Measurements from ENCODE around the gene ROCK2. TPM values are rescaled to one million over a fixed set of nuclear protein-coding genes. Genes with fewer than 3 reads are reported as not detected.
A peak's percentile ranks its signal among the peaks of the same experiment; 100 is the strongest.

ROCK2 gene
- total RNA-seq, 4 donors from 2014 or later = 42.0 to 85.4 (median 70.7) TPM

GRCh38 chr2:11132036-11132671 lies 212.3 kb downstream of the ROCK2 start:
- no peaks in the 10 kb centered on the region for H3K27me3 ChIP-seq
- TF ChIP-seq CTCF (IDR thresholded peaks at IDR 0.05 in 4 of 5, conservative IDR thresholded peaks at IDR 0.05 in 1 of 5) (no peak), POLR2A (IDR thresholded peaks at IDR 0.05) (no peak)
- in situ Hi-C loops (cut with MboI; ENCODE audit: low sequenced_read_pairs in 4 of 4) = loop anchor here (10.0 to 25.0 kb wide), 4 partner anchors 280 to 455 kb away; no protein-coding TSS in a partner anchor
- intact Hi-C loops (cut with DNase I; ENCODE audit: low total_unique reads) = loop anchor here (1.0 to 10.0 kb wide), 5 partner anchors 23 to 450 kb away; partner anchors contain the start of gene SLC66A3
- ATAC-seq (no peak), DNase-seq (no peak)
- H3K4me1 ChIP-seq = peaks cover 19 to 21% of the 10 kb centered on the region in 2 donors
- H3K4me3 ChIP-seq = peak overlapping the region in 1 of 4 donors; percentile 61
- no peak overlapping the region for H3K27ac ChIP-seq
- H3K9me3 ChIP-seq = no peaks in the 10 kb centered on the region
- H3K36me3 ChIP-seq = no peaks in the 10 kb centered on the region

DNA sequence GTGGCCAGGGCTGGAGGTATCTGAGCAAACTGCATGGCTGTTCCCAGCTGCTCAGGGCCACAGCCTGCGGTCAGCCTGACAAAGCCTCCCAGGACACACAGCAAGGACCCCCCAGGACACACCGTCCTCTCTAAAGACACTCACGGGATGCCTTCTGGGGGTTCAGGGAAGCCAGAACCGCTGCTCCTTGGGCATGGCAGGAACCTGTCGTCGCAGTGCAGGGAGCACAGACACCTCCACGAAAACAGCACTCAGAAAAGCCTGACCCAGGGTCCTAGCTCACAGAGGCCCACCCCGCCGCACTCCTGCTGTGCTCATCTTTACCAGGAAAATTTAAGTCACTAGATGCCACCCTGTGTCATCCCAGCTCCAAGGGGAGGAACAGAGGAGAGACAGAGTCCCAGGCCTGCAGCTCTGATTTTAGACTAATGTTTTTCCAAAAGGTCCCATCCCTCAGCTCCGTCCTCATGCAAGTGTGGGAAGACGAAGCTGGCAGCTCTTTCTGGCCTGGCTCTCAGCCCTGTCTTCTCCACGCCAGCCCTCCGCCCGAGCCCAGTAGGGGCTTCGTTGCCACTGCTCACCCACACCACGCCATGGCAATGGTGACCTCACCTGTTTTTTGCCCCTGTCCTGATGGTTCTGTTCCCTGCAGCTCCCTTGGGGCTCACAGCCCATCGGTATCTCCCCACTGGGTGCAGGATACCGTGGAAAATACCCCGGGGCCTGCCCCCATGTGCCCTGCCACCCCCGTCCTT lies 213.1 kb downstream of the ROCK2 start:
- DNase-seq = no peak
- H3K9me3 ChIP-seq = no peaks in the 10 kb centered on the region
- H3K27ac ChIP-seq = no peak overlapping the region
- no peaks in the 10 kb centered on the region for H3K27me3 ChIP-seq
- no peaks in the 10 kb centered on the region for H3K36me3 ChIP-seq
- in situ Hi-C loops (cut with MboI; ENCODE audit: low sequenced_read_pairs in 4 of 4) (loop anchor here (10.0 to 25.0 kb wide), 4 partner anchors 281 to 456 kb away; no protein-coding TSS in a partner anchor), intact Hi-C loops (cut with DNase I; ENCODE audit: low total_unique reads) (loop anchor here (5.0 to 10.0 kb wide), 3 partner anchors 103 to 451 kb away; no protein-coding TSS in a partner anchor)
- no peak for TF ChIP-seq CTCF (IDR thresholded peaks at IDR 0.05 in 4 of 5, conservative IDR thresholded peaks at IDR 0.05 in 1 of 5)
- TF ChIP-seq POLR2A (IDR thresholded peaks at IDR 0.05) = no peak
- peaks cover 19 to 21% of the 10 kb centered on the region in 2 donors for H3K4me1 ChIP-seq
- H3K4me3 ChIP-seq = no peak overlapping the region
- ATAC-seq = no peak

Other genes starting within 250 kb of the ROCK2 start
- gene SLC66A3, start 189.2 kb downstream of the ROCK2 start, total RNA-seq = 10 to 100 TPM; 10.6 to 29.2 (median 16.0) TPM
- 10 to 100 TPM; 29.4 to 46.1 (median 36.2) TPM for gene E2F6, start 121.5 kb upstream of the ROCK2 start, total RNA-seq
- gene GREB1, start 189.4 kb upstream of the ROCK2 start, total RNA-seq = 1 to 10 TPM; 1.7 to 9.3 (median 2.6) TPM